ENCODE data around the gene TMTC1. TPM values are rescaled to one million over a fixed set of nuclear protein-coding genes. Genes with fewer than 3 reads are reported as not detected.

Gene TMTC1
- total RNA-seq, 2 donors from 2014 or later = 76.3 to 160 TPM

- DNase-seq (ENCODE audit: low spot score) (no peak), ATAC-seq (ENCODE audit: insufficient number of reproducible peaks, low FRiP score, low read depth) (no peak)
- Histone ChIP-seq H3K27ac (peak overlapping the region in 1 of 2 donors; percentile 1), H3K9me3 (no peaks in the 10 kb centered on the region), H3K4me3 (no peak overlapping the region), H3K27me3 (replicated peaks; ENCODE audit: insufficient read depth) (no peaks in the 10 kb centered on the region), H3K36me3 (no peaks in the 10 kb centered on the region), H3K4me1 (ENCODE audit: control insufficient read depth in 1 of 2, low read depth in 2 of 2) (peaks cover 8 to 13% of the 10 kb centered on the region in 2 donors)
- TF ChIP-seq CTCF (IDR thresholded peaks at IDR 0.05) = no peak
Measured at GRCh38 chr12:29552994-29553748, 230.6 kb downstream of the TMTC1 start.

- DNase-seq (ENCODE audit: low spot score) (no peak), ATAC-seq (ENCODE audit: insufficient number of reproducible peaks, low FRiP score, low read depth) (peak; percentile 60)
- Histone ChIP-seq H3K36me3 (no peaks in the 10 kb centered on the region), H3K27me3 (replicated peaks; ENCODE audit: insufficient read depth) (no peaks in the 10 kb centered on the region), H3K27ac (peak overlapping the region in 1 of 2 donors; percentile 1), H3K4me1 (ENCODE audit: control insufficient read depth in 1 of 2, low read depth in 2 of 2) (peaks cover 8 to 13% of the 10 kb centered on the region in 2 donors), H3K4me3 (no peak overlapping the region), H3K9me3 (no peaks in the 10 kb centered on the region)
- peak; percentile 80 for TF ChIP-seq CTCF (IDR thresholded peaks at IDR 0.05)
Measured at GRCh38 chr12:29552324-29552927, 231.3 kb downstream of the TMTC1 start.

- H3K4me1 ChIP-seq (ENCODE audit: control insufficient read depth in 1 of 2, low read depth in 2 of 2) = peaks cover 8 to 13% of the 10 kb centered on the region in 2 donors
- no peak overlapping the region for H3K27ac ChIP-seq
- H3K9me3 ChIP-seq = no peaks in the 10 kb centered on the region
- DNase-seq (ENCODE audit: low spot score) (no peak), ATAC-seq (ENCODE audit: insufficient number of reproducible peaks, low FRiP score, low read depth) (no peak)
- H3K27me3 ChIP-seq (replicated peaks; ENCODE audit: insufficient read depth) = no peaks in the 10 kb centered on the region
- H3K36me3 ChIP-seq = no peaks in the 10 kb centered on the region
- no peak overlapping the region for H3K4me3 ChIP-seq
- TF ChIP-seq CTCF (IDR thresholded peaks at IDR 0.05) = no peak
Measured at GRCh38 chr12:29551812-29552211, 231.9 kb downstream of the TMTC1 start.

GRCh38 chr12:29547864-29548263 is 235.9 kb downstream of the TMTC1 start:
- H3K36me3 ChIP-seq = no peaks in the 10 kb centered on the region
- no peak for DNase-seq (ENCODE audit: low spot score)
- no peaks in the 10 kb centered on the region for H3K27me3 ChIP-seq (replicated peaks; ENCODE audit: insufficient read depth)
- ATAC-seq (ENCODE audit: insufficient number of reproducible peaks, low FRiP score, low read depth) = no peak
- no peak for TF ChIP-seq CTCF (IDR thresholded peaks at IDR 0.05)
- no peak overlapping the region for H3K27ac ChIP-seq
- no peaks in the 10 kb centered on the region for H3K9me3 ChIP-seq
- no peak overlapping the region for H3K4me3 ChIP-seq
- H3K4me1 ChIP-seq (ENCODE audit: control insufficient read depth in 1 of 2, low read depth in 2 of 2) = peaks cover 5% of the 10 kb centered on the region in 2 donors

- H3K4me1 ChIP-seq (ENCODE audit: control insufficient read depth in 1 of 2, low read depth in 2 of 2) = peaks cover 0 to 4% of the 10 kb centered on the region in 2 donors
- H3K4me3 ChIP-seq = no peak overlapping the region
- no peak for ATAC-seq (ENCODE audit: insufficient number of reproducible peaks, low FRiP score, low read depth)
- no peaks in the 10 kb centered on the region for H3K27me3 ChIP-seq (replicated peaks; ENCODE audit: insufficient read depth)
- H3K27ac ChIP-seq = no peak overlapping the region
- no peak for TF ChIP-seq CTCF (IDR thresholded peaks at IDR 0.05)
- H3K36me3 ChIP-seq = no peaks in the 10 kb centered on the region
- DNase-seq (ENCODE audit: low spot score) = no peak
- H3K9me3 ChIP-seq = no peaks in the 10 kb centered on the region
Measured at GRCh38 chr12:29547151-29547632, 236.6 kb downstream of the TMTC1 start.
